ENCODE measurements around the gene MDFI. TPM values are rescaled to one million over a fixed set of nuclear protein-coding genes. Genes with fewer than 3 reads are reported as not detected.

MDFI gene
- total RNA-seq, 1 experiment from 2014 or later, result 86.2 TPM

DNA sequence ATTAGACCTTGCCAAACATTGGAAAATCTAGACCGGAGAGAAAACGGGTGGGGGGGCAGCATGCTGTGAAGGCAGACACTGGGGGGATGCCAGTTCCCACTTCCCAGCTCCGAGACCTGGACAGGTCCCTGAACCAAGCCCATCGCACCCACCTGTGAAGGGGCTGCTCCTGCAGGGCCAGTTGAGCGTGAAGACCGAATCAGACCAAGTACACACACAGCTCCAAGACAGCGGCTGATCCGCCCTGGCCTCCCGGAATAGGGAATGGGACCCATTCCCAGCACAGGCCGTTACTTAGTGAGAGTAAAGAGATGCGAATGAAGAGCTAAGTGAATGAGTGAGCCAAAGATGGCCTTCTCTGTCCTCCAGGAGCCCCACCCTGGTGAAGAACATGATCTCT is 41.5 kb upstream of the MDFI start:
- ChIA-PET CTCF (interaction anchor here (0.7 to 1.9 kb wide), 11 partner anchors 10 to 229 kb away, joined by 3 to 15 read pairs (median 5); no protein-coding TSS in a partner anchor), POLR2A (interaction anchor here (0.6 to 1.0 kb wide), 2 partner anchors 11 to 56 kb away, joined by 4 read pairs; no protein-coding TSS in a partner anchor)
- no peak for DNase-seq (ENCODE audit: low spot score)
- TF ChIP-seq, protein P1, sequence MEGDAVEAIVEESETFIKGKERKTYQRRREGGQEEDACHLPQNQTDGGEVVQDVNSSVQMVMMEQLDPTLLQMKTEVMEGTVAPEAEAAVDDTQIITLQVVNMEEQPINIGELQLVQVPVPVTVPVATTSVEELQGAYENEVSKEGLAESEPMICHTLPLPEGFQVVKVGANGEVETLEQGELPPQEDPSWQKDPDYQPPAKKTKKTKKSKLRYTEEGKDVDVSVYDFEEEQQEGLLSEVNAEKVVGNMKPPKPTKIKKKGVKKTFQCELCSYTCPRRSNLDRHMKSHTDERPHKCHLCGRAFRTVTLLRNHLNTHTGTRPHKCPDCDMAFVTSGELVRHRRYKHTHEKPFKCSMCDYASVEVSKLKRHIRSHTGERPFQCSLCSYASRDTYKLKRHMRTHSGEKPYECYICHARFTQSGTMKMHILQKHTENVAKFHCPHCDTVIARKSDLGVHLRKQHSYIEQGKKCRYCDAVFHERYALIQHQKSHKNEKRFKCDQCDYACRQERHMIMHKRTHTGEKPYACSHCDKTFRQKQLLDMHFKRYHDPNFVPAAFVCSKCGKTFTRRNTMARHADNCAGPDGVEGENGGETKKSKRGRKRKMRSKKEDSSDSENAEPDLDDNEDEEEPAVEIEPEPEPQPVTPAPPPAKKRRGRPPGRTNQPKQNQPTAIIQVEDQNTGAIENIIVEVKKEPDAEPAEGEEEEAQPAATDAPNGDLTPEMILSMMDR (IDR thresholded peaks at IDR 0.05), result no peak
- TF ChIP-seq MYBL2 (CRISPR knock-in tag; IDR thresholded peaks at IDR 0.05), result no peak
- no peak for TF ChIP-seq CBFB (CRISPR knock-in tag; IDR thresholded peaks at IDR 0.05; ENCODE audit: low read depth)
- TF ChIP-seq, protein P2, sequence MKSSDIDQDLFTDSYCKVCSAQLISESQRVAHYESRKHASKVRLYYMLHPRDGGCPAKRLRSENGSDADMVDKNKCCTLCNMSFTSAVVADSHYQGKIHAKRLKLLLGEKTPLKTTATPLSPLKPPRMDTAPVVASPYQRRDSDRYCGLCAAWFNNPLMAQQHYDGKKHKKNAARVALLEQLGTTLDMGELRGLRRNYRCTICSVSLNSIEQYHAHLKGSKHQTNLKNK (CRISPR knock-in tag; IDR thresholded peaks at IDR 0.05), result no peak
- TF ChIP-seq, protein P3, sequence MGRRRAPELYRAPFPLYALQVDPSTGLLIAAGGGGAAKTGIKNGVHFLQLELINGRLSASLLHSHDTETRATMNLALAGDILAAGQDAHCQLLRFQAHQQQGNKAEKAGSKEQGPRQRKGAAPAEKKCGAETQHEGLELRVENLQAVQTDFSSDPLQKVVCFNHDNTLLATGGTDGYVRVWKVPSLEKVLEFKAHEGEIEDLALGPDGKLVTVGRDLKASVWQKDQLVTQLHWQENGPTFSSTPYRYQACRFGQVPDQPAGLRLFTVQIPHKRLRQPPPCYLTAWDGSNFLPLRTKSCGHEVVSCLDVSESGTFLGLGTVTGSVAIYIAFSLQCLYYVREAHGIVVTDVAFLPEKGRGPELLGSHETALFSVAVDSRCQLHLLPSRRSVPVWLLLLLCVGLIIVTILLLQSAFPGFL (CRISPR knock-in tag; IDR thresholded peaks at IDR 0.05; ENCODE audit: borderline replicate concordance), result no peak
- no peak for TF ChIP-seq ZNF317 (CRISPR knock-in tag; IDR thresholded peaks at IDR 0.05; ENCODE audit: borderline replicate concordance, low read depth)
- TF ChIP-seq NR3C1 (CRISPR knock-in tag; conservative IDR thresholded peaks at IDR 0.05; ENCODE audit: low read depth), result no peak
- no peak for TF ChIP-seq RELA (CRISPR knock-in tag; IDR thresholded peaks at IDR 0.05; ENCODE audit: borderline replicate concordance)
- TF ChIP-seq MXD4 (CRISPR knock-in tag; IDR thresholded peaks at IDR 0.05; ENCODE audit: borderline replicate concordance), result no peak
- TF ChIP-seq ZNF263 (CRISPR knock-in tag; IDR thresholded peaks at IDR 0.05; ENCODE audit: low read depth), result no peak
- no peak for TF ChIP-seq TP53 (CRISPR knock-in tag; IDR thresholded peaks at IDR 0.05)
- TF ChIP-seq, protein P4, sequence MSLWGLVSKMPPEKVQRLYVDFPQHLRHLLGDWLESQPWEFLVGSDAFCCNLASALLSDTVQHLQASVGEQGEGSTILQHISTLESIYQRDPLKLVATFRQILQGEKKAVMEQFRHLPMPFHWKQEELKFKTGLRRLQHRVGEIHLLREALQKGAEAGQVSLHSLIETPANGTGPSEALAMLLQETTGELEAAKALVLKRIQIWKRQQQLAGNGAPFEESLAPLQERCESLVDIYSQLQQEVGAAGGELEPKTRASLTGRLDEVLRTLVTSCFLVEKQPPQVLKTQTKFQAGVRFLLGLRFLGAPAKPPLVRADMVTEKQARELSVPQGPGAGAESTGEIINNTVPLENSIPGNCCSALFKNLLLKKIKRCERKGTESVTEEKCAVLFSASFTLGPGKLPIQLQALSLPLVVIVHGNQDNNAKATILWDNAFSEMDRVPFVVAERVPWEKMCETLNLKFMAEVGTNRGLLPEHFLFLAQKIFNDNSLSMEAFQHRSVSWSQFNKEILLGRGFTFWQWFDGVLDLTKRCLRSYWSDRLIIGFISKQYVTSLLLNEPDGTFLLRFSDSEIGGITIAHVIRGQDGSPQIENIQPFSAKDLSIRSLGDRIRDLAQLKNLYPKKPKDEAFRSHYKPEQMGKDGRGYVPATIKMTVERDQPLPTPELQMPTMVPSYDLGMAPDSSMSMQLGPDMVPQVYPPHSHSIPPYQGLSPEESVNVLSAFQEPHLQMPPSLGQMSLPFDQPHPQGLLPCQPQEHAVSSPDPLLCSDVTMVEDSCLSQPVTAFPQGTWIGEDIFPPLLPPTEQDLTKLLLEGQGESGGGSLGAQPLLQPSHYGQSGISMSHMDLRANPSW (CRISPR knock-in tag; conservative IDR thresholded peaks at IDR 0.05; ENCODE audit: low read depth), result no peak
- TF ChIP-seq RORB (CRISPR knock-in tag; IDR thresholded peaks at IDR 0.05), result no peak
- TF ChIP-seq, protein P5, sequence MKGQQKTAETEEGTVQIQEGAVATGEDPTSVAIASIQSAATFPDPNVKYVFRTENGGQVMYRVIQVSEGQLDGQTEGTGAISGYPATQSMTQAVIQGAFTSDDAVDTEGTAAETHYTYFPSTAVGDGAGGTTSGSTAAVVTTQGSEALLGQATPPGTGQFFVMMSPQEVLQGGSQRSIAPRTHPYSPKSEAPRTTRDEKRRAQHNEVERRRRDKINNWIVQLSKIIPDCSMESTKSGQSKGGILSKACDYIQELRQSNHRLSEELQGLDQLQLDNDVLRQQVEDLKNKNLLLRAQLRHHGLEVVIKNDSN (CRISPR knock-in tag; IDR thresholded peaks at IDR 0.05), result no peak
- H3K4me3 Mint-ChIP-seq, result no peak overlapping the region
- ATAC-seq, result no peak
- no peaks in the 10 kb centered on the region; the same call in 1 of the 2 replicates for H3K36me3 Mint-ChIP-seq
- no peak overlapping the region for H3K27ac Mint-ChIP-seq
- H3K4me1 Mint-ChIP-seq, result peaks cover 41% of the 10 kb centered on the region
- H3K9me3 Mint-ChIP-seq, result no peaks in the 10 kb centered on the region
- peaks cover 3% of the 10 kb centered on the region; the same call in 1 of the 2 replicates for H3K27me3 Mint-ChIP-seq (ENCODE audit: low read depth)

DNA sequence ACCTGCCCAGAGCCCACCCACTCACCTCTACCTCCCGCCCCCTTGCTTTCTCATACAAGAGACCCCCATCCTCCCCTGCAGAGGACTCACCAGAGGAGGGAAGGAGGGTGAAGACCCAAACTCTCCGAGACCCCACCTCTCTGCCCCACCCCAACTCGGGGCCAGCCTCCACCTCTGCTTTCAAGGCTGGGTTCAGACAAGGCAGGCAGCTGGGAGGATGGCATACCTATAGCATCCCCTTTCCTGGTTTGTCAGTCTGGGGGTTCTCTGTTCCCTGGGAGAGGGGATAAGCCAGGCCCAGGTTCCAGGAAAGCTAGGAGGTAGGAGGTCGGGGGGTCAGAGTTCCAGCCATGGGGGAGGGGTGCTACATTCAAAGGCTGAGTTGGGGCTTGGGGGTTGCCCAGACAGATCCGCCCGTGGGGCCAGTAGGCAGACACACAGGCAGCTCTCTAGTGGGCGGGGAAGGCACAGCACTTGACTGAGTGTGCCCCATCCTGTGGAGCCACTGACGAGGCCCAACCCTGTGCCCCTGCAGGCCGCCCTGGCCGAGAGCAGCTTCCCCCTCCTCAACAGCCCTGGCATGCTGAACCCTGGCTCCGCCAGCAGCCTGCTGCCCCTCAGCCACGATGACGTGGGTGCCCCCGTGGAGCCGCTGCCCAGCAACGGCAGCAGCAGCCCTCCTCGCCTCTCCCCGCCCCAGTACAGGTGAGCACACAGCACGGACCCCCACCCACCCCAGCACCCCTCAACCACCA is 40.8 kb upstream of the MDFI start:
- Mint-ChIP-seq H3K4me1 (peaks cover 42% of the 10 kb centered on the region), H3K36me3 (no peaks in the 10 kb centered on the region; the same call in 1 of the 2 replicates)
- no peak for DNase-seq (ENCODE audit: low spot score)
- TF ChIP-seq IRF2 (CRISPR knock-in tag; IDR thresholded peaks at IDR 0.05; ENCODE audit: borderline replicate concordance, low read depth) (no peak), TP53 (CRISPR knock-in tag; IDR thresholded peaks at IDR 0.05) (no peak), ZBTB21 (CRISPR knock-in tag; IDR thresholded peaks at IDR 0.05; ENCODE audit: borderline replicate concordance) (no peak), TCF7 (CRISPR knock-in tag; IDR thresholded peaks at IDR 0.05; ENCODE audit: low read depth) (no peak), TEAD1 (CRISPR knock-in tag; IDR thresholded peaks at IDR 0.05) (no peak), NR1H2 (CRISPR knock-in tag; IDR thresholded peaks at IDR 0.05) (no peak)
- TF ChIP-seq, protein P6, sequence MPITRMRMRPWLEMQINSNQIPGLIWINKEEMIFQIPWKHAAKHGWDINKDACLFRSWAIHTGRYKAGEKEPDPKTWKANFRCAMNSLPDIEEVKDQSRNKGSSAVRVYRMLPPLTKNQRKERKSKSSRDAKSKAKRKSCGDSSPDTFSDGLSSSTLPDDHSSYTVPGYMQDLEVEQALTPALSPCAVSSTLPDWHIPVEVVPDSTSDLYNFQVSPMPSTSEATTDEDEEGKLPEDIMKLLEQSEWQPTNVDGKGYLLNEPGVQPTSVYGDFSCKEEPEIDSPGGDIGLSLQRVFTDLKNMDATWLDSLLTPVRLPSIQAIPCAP (CRISPR knock-in tag; IDR thresholded peaks at IDR 0.05), result no peak
- TF ChIP-seq, protein P4 (CRISPR knock-in tag; conservative IDR thresholded peaks at IDR 0.05; ENCODE audit: low read depth), result no peak
- TF ChIP-seq, protein P7, sequence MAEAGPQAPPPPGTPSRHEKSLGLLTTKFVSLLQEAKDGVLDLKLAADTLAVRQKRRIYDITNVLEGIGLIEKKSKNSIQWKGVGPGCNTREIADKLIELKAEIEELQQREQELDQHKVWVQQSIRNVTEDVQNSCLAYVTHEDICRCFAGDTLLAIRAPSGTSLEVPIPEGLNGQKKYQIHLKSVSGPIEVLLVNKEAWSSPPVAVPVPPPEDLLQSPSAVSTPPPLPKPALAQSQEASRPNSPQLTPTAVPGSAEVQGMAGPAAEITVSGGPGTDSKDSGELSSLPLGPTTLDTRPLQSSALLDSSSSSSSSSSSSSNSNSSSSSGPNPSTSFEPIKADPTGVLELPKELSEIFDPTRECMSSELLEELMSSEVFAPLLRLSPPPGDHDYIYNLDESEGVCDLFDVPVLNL (CRISPR knock-in tag; IDR thresholded peaks at IDR 0.05; ENCODE audit: borderline replicate concordance, low read depth), result no peak

More for the DNA sequence above, 40.8 kb upstream of the MDFI start:
- Mint-ChIP-seq H3K27me3 (ENCODE audit: low read depth) (peaks cover 3% of the 10 kb centered on the region; the same call in 1 of the 2 replicates), H3K27ac (no peak overlapping the region), H3K9me3 (no peaks in the 10 kb centered on the region), H3K4me3 (no peak overlapping the region)
- ATAC-seq, result peak; percentile 15
- ChIA-PET POLR2A (interaction anchor here (0.6 to 1.0 kb wide), 2 partner anchors 12 to 57 kb away, joined by 4 read pairs; no protein-coding TSS in a partner anchor), CTCF (interaction anchor here (0.6 to 2.6 kb wide), 15 partner anchors 10 to 230 kb away, joined by 3 to 15 read pairs (median 4); no protein-coding TSS in a partner anchor)
